Measurements from ENCODE around the gene FHAD1.

FHAD1 gene

GRCh38 chr1:15248216-15248615 lies 1.2 kb downstream of the FHAD1 start:
- no peak for DNase-seq (ENCODE audit: low read depth in 3 of 3)

DNA sequence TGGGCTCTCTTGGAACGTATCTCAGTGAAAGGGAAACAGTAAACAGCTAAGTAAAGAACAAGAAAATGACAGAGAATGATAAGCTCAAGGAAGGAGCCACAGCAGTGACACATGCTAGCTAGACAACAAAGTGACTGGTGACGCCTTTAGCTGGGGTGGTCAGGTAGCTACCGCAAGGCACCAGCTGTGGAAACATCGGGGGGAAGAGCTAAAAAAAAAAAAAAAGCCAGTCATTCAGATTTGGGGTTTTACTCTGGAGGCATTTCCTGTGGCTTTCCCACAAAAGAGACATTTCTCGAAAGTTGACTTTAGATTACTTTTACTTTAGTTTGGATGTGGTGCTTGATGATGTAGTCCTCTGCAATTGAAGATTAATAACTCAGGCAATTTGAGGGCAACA lies 2.1 kb downstream of the FHAD1 start:
- DNase-seq (ENCODE audit: low read depth in 3 of 3): peak in 2 of 3 experiments; percentile 47 to 62

DNA sequence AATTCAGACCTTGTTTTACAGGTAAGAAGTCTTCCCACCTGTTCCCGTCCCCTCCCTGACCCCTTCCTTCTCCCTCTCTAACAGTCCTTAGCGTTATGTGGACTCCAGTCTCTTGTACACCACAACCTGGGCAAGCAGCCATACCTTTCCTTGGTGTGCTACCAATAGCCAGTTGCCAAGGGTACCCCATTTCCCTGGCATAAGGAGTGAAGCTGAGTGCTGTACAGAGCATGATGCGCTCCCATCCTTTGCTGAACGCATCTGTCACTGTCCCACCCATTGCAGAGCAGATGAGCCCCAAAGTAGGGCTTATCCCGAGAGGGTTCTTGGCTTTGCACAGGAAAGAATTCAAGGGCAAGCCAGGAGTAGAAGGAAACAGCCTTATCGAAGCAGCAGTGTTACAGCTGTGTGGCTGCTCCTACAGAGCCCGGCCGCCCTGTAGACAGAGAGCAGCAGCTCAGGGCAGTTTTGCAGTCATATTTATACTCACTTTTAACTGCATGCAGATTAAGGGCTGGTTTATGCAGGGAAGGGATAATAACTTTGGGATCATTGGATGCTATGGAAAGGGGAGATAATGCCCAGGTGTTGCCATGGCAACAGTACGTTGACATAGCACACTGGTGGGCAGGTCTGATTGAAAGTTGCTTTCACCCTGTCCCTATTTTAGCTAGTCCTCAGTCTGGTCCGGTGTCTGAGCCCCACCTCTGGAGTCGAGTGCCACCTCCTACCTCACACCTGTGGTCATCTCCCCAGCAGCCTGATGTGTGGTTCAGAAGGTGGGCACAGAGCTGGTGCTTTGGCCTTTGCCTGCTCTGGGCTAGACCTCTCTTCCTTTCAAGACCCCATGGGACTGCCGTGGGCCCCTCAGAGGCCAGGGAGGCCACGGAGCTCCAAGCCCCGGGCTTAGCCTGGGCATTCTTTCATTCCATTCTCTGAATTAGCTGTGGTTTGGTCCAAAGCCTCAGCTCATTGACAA lies 5.1 kb downstream of the FHAD1 start:
- DNase-seq (ENCODE audit: low read depth in 3 of 3): no peak

DNA sequence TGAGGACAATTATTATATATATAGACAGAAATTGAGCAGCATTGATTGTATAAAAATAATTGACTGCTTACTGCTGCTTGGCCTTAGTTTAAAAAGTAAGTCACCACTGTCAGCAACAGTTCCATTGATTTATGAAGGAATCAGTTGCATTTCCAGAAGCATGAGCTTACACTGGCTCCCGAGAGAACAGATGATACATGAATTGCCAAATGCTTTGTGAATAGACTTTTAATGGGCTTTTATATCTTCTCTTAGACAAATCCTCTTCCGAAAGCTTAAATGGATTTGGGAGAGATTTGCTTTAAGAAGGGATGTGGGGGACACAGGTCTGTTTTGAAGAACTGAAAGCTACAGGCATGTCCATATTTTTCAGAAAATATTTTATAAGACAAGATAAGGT lies 7.5 kb downstream of the FHAD1 start:
- DNase-seq (ENCODE audit: low read depth in 3 of 3): no peak

DNA sequence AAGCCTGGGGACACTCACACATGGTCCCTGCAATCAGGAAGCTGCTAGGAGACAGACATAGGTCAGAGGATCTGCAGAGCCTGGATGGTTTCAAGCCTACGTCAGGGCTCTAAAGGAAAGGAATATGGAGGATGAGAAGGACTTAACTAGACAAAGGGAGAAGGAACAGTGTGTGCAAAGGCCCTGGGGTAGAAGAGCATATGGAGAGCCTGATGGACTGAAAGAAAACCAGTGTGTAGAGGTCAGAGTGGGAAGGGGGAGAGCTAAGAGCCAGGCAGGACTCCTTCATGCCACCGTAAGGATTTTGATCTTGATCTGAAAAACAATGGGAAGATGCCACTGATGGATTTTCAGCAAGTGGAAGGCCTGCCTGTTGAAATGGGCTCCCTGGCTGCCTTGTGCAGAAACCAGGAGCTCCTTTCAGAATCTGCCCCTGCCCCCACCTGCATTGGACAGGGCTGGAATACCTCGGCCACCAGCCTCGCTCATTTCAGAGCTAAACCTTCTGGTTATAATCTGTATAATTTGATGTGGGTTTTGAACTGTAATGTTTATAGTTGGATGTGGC lies 8.6 kb downstream of the FHAD1 start:
- DNase-seq (ENCODE audit: low read depth in 3 of 3): no peak

DNA sequence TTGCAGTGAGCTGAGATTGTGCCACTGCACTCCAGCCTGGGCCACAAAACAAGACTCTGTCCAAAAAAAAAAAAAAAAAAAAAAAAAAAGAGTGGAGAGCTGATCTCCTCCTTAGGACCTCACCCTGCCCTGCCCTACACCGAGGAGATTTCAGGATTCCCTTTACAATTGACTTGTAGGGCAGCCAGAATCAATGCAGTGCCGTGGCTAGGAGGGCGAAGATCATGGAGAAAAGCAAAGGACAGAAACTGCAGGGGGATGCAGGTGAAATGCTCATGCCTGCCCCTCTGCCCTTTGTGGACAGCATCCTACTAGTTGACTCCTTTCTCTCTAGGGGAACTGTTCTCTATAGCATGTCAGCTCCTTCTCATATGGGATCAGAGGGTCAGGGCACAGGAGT lies 9.6 kb downstream of the FHAD1 start:
- no peak for DNase-seq (ENCODE audit: low read depth in 3 of 3)

DNA sequence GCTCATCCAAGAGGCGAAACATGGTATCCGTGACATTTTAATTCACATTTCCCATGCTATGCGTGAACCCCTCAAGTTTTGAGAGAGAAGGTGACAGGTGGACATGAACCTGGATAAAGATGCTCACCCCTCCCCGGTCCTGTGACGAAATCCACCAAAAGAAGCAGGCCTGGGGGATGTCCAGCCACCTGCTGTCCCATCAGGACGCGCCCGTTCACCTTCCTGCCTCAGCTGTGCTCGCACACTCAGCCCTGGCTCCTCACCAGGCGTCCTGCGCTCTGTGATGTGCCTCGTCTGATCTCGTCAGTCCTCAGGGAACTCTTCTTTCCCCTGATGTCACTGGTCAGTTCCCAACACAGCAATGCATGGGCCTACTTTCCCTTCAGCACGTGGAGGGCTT lies 10.3 kb downstream of the FHAD1 start:
- no peak for DNase-seq (ENCODE audit: low read depth in 3 of 3)

DNA sequence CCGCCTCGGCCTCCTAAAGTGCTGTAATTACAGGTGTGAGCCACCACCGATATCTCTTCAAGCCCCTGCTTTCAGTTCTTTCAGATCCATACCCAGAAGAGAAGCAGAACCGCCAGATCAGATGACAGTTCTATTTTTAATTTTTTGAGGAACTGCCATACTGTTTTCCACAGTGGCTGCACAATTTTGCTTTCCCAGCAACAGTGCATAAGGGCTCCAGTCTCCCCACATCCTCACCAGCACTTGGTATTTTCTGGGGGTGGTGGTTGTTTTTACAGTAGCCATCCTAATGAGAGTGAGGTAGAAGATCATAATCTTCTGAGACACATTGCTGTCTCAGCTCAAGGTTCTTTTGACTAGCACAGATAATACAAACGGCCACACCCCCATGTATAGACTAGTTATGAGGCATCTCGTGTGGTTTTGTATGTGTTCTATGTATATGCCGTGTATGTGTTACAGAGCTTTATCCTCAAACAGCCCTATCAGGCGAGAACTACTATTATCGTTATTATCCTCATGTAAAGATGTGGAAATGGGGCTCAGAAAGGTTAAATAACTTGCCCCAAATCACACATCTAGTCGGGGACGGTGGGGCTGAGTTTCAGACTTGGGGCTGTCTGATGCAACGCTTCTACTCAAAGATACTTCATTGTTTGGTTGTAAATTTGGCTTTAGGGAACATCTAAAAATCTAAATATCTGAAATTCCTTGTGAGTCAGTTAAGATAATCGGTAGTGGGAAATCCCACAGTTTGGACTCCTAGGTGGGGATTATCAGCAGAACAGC lies 12.0 kb downstream of the FHAD1 start:
- DNase-seq (ENCODE audit: low read depth in 3 of 3): no peak

- DNase-seq (ENCODE audit: low read depth in 3 of 3): no peak
Measured at GRCh38 chr1:15259622-15260007, 12.6 kb downstream of the FHAD1 start.

DNA sequence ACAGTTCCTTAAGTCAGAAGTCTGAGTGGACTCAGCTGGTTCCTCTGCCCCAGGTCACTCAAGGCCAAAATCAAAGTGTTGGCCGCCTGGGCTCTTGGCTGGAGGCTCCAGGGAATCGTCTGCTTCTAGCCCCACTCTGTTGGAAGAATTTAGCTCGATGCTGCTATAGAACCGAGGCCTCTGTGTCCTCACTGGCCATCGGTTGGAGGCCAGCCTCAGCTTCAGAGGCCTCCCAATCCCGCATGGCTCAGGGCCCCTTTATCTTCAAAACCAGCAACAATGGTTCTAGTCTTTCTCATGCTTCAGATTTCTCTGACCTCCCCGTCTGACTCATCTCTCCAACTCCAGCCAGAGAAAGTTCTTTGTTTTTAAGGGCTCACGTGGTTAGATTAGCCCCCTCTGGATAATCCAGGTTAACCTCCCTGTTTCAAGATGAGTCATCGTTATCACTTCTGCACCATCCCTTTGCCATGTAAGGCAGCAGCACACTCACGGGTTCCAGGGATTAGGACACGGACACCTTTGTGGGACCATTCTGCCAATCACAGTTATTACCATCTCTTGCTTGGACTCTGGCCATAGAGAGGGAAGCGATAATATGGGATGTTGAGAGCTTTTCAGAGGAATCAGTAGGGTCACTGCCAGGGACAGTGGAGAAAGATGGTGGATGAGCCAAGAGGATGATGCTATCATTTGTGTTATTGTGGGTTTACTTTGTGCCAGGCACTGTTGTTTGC lies 13.6 kb downstream of the FHAD1 start:
- DNase-seq (ENCODE audit: low read depth in 3 of 3): no peak

DNA sequence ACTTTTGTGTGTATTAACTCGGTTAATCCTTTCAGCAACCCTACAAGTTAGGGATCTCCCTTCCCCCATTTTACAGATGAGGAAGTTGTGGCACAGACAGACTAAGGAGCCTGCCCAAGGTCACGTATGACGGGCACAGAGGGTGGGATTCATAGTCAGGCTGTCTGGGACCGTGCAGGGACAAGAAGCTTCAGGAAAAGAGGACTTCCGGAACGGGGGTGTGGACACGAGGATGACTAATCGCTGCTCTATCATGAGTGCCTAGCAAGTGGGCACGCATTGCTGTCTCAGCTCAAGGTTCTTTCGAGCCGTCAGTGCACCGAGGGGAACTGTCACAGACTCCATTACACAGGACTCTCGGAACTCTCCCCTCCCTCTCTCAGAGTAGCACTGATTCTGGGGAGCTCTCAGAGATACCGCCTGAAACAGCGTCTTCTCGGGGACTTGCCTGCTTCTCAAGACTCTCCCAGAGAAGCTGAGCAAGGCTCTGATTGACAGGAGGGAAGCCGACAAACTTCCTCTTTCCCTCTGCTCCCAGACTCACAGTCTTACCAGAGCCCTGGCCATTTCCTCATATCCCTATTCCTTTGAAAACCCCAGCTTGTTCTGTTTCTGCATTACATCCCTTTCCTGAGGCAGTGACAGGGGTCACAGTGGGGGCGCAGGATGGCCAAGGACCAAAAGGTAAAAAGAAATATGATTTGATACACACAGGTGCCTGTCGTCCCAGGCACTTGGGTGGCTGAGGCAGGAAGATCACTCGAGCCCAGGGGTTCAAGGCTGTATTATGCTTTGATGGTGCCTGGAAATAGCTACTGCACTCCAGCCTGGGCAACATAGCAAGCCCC lies 14.4 kb downstream of the FHAD1 start:
- peak in 1 of 3 experiments; percentile 33 for DNase-seq (ENCODE audit: low read depth in 3 of 3)

DNA sequence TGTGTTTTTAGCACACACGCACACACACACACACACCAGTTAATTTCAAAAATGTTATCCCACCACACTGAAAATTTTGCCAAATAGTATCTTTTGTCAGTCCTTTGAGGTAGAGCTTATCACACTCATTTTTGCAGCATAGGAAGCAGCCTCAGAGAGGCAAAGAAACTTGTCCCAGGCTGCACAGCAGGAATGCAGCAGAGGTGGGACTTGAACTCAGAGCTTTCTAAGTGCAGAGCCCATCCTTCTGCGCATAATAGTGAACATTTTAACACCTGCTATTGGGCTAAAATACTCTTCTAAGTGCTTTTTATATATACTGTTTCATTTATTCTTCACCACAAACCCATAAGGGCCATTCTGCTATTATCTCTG lies 15.0 kb downstream of the FHAD1 start:
- DNase-seq (ENCODE audit: low read depth in 3 of 3): no peak

DNA sequence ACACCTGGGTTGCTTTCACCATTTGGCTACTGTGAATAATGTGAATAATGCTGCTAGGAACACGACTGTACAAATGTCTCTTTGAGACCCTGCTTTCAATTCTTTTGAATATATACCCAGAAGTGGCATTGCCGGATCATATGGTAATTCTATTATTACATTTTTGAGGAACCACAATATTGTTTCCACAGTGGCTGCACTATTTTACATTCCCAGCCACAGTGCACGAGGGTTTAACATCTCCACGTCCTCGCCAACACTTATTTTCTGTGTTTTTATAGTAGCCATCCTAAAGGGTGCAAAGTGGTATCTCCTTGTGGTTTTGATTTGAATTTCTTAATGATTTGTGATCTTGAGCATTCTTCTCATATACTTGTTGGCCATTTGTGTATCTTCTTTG lies 15.7 kb downstream of the FHAD1 start:
- DNase-seq (ENCODE audit: low read depth in 3 of 3): no peak

DNA sequence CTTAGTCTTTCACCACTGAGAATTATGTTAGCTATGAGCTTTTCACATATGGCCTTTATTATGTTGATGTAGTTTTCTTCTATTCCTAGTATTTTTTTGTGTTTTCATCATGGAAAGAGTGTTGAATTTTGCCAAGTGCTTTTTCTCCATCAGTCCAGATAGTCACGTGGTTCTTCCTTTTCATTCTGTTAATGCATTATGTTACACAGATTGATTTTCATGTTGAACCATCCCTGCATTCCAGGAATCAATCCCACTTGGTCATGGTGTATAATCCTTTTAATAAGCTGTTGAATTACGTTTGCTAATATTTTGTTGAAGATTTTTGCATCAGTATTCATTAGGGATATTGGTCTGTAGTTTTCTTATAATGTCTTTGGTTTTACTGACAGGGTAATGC lies 17.7 kb downstream of the FHAD1 start:
- no peak for DNase-seq (ENCODE audit: low read depth in 3 of 3)

DNA sequence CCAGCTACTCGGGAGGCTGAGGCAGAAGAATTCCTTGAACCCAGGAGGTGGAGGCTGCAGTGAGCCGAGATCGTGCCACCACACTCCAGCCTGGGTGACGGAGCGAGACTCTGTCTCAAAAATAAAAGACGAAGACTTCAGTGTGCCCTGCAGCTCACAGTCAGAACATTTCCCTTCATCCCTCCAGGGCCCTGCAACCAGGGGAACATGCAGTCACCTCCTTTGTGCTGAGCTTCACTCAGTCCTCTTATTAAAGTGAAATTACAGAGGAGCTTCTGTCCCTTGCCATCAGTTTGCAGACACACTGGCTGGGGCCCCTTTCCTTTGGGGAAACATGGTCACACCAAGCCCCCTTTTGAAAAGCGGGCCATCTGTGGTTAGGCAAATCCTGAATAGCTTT lies 24.2 kb downstream of the FHAD1 start:
- DNase-seq (ENCODE audit: low read depth in 3 of 3): no peak

GRCh38 chr1:15272009-15272781 lies 25.2 kb downstream of the FHAD1 start:
- peak in 2 of 3 experiments; percentile 11 to 15 for DNase-seq (ENCODE audit: low read depth in 3 of 3)

- no peak for DNase-seq (ENCODE audit: low read depth in 3 of 3)
Measured at GRCh38 chr1:15272782-15273127, 25.7 kb downstream of the FHAD1 start.

DNA sequence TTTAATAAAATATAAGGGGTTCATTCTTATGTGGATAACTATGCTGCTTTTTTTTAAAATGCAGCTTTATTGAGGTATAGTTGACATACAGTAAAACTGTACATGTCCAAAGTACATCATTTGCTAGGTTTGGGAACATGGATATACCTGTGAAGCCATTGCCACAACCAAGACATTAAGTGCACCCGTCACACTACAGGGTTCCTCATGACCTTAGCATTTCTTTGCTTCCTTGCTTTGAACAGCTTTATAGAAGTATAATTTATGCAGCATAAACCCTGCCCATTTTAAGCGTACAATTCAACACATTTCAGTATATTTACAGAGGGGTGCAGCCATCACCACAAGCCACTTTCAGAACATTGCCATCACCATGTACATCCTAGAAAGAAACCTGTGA lies 26.3 kb downstream of the FHAD1 start:
- DNase-seq (ENCODE audit: low read depth in 3 of 3): no peak

DNA sequence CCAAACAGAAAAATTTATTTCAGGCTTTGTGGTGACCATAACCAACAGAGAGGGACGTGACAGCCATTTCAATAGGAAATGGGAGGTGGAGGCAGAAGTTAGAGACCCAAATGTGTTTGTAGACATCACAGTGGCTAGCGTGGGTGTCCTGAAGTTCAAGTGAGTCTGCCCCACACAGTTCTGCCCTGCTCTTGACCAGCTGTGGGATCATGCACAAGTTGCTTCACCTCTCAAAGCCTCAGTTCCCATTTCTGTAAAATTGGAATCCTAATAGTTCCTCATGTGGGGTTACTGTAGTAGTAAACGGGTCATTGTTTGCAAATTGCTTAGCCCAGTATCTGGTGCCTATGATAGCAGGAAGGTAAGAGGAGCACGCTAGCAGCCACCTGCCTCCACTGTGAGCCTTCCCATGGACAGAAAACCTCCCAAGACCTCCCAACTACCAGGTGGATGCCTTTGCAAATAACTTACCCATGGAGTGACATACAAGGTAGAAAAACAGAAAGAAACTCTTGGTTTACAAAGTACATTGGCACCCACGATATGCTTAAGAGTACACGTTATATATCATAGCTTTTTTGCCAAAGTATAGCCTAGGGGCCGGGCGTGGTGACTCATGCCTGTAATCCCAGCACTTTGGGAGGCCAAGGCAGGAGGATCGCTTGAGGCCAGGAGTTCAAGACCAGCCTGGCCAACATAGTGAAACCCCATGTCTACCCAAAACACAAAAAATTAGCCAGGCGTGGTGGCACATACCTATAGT lies 29.1 kb downstream of the FHAD1 start:
- DNase-seq (ENCODE audit: low read depth in 3 of 3): no peak
